ENCODE results near the gene SOX11.

The SOX11 gene

DNA sequence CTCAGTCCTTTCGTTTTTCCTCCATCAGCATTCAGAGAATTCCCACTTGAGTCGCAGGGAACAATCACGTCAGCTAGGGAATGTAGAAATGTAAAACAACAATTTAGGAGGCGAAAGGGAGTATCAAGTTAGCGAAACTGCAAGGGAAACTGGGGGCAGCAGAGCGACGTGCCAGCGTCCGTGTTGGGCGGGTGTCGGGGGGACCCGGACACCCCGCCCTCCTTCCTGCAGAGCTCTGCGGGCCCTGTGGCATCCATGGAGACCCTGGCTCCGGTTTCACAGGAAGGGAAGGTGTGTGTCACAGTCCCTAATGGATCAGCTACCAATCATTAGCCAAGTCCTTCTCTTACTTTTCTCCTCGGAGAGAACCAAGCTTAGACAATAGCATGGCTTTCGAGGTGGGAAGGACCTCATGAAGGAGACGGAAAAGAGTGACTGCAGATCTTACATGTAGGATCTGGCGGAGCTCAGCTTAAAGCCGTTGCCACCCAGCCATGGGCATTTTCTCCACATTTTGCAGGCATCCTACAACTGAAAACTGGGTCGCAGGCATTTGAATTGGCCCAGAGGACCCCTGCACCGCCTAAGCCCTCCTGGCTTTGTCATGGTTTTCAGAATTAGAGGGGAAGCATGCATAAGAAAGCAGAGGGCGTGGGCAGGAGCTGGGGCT, 33.7 kb downstream of the SOX11 start:
- DNase-seq, result no peak

GRCh38 chr2:5727235-5727634, 35.1 kb downstream of the SOX11 start:
- DNase-seq, result no peak

GRCh38 chr2:5729416-5729815, 37.2 kb downstream of the SOX11 start:
- DNase-seq, result no peak

GRCh38 chr2:5730386-5730785, 38.2 kb downstream of the SOX11 start:
- no peak for DNase-seq

DNA sequence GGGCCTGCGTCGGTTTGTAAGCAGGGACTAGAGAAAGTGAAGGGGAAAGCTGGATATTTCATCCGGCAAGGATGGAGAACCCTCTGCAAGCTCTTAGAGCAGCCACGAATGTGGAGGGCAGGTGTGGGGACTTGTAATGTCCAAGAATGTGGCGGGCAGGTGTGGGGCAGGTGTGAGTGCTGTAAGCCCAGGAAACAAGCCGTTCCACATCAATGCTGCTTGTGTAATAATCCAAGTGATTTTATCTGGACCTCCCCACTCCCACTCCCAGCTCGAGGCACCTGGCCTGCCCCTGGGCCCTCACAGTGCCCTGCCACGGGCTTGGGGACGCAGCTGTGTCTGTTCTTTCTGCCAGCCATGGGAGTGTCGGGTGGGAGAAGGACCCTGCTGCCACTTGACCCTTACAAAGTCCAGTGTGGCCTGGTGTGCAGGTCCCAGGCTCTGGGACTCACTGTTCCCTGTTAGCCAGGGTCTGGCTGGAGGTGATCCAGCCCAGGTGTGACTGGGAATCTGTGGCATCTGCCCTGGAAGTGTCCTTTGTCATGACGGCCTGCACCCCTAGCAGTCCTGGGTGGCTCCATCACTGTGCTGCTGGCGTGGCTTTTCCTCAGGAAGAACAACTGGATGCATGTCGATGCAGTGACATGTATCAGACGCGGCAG, 42.8 kb downstream of the SOX11 start:
- no peak for DNase-seq

- no peak for DNase-seq
Observed at GRCh38 chr2:5735521-5735861, 43.3 kb downstream of the SOX11 start.

DNA sequence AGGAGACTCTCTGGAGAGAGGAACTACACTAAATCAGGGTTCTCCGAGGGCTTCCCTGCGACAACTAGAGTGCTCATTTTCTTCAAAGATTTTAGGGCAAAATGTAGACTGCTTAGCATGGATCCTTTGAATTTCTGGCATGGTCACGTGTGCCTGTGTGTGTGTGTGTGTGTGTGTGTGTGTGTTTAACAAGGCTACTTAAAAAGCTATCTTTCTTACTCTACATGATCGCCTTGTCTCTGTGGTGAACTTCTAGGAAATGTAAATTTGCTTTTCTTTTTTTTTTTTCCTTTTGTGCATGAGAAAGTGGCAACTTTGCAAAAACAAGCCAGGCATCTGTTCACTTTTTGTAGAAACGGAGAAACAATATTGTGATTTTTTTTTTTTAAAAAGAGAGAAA, 43.9 kb downstream of the SOX11 start:
- DNase-seq, result no peak

GRCh38 chr2:5736886-5737285, 44.7 kb downstream of the SOX11 start:
- no peak for DNase-seq

GRCh38 chr2:5740053-5740452, 47.9 kb downstream of the SOX11 start:
- DNase-seq, result no peak

- DNase-seq, result no peak
Observed at GRCh38 chr2:5740817-5741216, 48.6 kb downstream of the SOX11 start.

DNA sequence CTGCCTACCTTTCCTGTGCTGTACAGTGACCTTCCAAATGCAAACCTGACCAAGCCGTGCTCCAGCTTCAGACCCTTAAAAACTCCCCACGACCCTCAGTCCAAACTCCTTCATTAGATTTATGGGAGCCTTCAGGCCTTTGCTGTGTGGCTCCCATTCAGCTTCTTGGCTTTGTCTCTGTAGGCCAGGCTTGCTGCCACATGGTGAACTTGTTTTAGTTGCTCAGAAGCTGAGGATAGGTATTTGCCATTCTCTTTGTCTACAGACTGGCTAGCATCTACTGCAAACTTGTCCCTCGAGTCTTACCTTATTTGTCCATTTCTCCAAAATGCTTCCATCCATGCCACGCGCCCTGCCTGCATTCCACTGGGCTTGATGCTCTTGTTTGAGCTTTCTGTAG, 49.1 kb downstream of the SOX11 start:
- no peak for DNase-seq

- no peak for DNase-seq
Observed at GRCh38 chr2:5742126-5742525, 49.9 kb downstream of the SOX11 start.

DNA sequence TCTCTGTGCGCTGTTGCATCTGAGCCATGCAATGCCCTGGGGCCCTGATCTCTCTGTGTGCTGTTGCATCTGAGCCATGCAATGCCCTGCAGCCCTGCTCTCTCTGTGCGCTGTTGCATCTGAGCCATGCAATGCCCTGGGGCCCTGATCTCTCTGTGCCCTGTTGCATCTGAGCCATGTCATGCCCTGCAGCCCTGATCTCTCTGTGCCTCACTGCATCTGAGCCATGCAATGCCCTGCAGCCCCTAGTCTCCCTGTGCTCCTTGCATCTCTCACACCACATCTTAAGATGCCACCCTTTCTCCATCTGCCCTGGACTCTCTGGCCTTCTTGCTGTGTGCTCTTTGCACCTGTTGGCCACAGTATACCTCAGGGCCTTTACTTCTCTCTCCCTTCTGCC, 56.2 kb downstream of the SOX11 start:
- DNase-seq, result no peak

GRCh38 chr2:5748946-5749345, 56.8 kb downstream of the SOX11 start:
- DNase-seq, result no peak

DNA sequence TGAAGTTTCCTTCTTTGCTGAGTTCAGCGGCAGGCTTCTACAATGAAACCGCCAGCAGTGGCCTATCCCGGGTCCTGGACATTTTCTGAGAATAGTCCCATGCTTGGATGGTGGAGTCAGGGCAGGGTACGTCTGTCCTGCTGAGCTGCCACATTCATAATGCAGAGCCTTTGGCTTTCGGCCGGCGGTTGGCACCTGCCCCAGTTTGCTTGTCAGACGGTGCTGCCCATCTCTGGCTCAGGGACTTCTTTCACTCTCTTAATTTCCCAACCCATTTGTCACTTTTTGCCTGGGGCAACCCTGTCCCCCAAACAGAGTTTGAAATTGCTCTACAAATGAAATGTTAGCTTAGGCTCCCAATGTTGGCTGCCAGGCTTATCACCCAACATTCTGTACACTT, 57.2 kb downstream of the SOX11 start:
- no peak for DNase-seq
